ENCODE results near the gene CXCL14.

Gene CXCL14

GRCh38 chr5:135602882-135603721 is 24.3 kb upstream of the CXCL14 start:
- no peak for TF ChIP-seq CTCF (IDR thresholded peaks at IDR 0.05; ENCODE audit: extremely low read depth, missing control alignments)
- no peak for DNase-seq (ENCODE audit: low spot score)

DNA sequence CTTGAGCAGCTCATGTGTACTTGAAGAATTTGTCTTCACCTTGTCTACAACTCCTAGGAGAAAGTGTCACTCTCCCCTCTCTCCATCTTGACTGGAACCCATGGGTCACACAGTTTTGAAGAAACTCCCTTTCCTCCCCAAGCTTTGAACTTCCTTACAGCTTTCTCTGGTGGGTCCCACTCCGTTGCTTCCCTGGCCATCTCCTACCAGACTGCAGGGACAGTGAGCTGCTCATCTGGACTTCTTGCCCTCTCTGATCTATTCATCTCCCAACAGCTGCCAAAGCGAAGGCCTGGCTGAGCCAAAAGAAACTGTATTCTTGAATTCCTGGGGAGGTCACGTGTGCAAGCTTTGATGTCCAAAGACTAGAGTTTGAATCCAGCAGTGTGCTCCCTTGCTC is 22.7 kb upstream of the CXCL14 start:
- TF ChIP-seq CTCF (IDR thresholded peaks at IDR 0.05; ENCODE audit: extremely low read depth, missing control alignments): no peak
- DNase-seq (ENCODE audit: low spot score): no peak

DNA sequence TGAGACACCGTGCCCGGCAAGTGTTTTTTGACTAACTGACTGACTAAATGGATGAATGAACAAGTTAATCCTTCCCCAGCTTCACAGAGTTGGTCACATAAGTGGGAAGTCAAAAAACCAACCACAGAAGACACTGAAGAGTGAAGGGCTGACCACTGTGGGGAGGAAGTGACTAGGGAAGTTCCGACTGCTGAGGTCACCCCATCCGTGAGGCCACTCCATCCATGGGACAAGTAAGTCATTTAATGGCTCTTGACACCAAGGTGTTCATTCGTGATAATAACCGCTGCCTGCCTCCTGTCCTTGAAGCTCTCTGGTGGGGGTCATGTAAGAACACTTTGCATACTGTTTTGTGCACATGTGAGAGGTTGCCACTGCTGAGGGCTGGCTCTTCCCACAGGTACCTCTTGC is 22.2 kb upstream of the CXCL14 start:
- no peak for DNase-seq (ENCODE audit: low spot score)
- no peak for TF ChIP-seq CTCF (IDR thresholded peaks at IDR 0.05; ENCODE audit: extremely low read depth, missing control alignments)

DNA sequence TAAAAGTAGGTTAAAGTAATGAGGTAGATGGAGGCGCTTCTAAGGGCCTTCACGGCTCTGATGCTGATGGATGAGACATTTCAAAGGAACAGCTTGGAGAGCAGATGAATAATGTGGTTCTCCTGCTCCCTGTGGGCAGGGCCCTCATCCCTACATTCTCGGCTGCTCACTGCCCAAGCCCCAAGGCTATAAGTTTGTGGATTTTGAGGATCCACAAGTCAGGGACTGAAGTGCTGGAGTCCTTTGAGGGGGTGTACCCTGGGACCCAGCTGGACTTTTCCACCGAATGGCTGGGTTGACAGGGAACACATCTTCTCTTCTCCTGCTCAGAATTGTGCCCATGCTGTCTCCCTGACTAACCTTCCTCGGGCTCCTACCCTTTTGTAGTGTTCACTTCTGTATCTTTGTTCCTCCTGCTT is 21.4 kb upstream of the CXCL14 start:
- DNase-seq (ENCODE audit: low spot score): no peak
- TF ChIP-seq CTCF (IDR thresholded peaks at IDR 0.05; ENCODE audit: extremely low read depth, missing control alignments): no peak

- no peak for TF ChIP-seq CTCF (IDR thresholded peaks at IDR 0.05; ENCODE audit: extremely low read depth, missing control alignments)
- no peak for DNase-seq (ENCODE audit: low spot score)
Observed at GRCh38 chr5:135599421-135600151, 20.8 kb upstream of the CXCL14 start.

- DNase-seq (ENCODE audit: low spot score): no peak
- no peak for TF ChIP-seq CTCF (IDR thresholded peaks at IDR 0.05; ENCODE audit: extremely low read depth, missing control alignments)
Observed at GRCh38 chr5:135598691-135599395, 20.1 kb upstream of the CXCL14 start.

- TF ChIP-seq CTCF (IDR thresholded peaks at IDR 0.05; ENCODE audit: extremely low read depth, missing control alignments): no peak
- no peak for DNase-seq (ENCODE audit: low spot score)
Observed at GRCh38 chr5:135596788-135597187, 18.0 kb upstream of the CXCL14 start.

All from GM20000 (cell line).